ENCODE results near the gene RNU7-1.

The RNU7-1 gene

GRCh38 chr12:6941267-6941666 is 2.3 kb upstream of the RNU7-1 start:
- Histone ChIP-seq H2AFZ (ENCODE audit: low read depth) (no peak overlapping the region), H3K4me3 (IDR thresholded peaks at IDR 0.05; ENCODE audit: insufficient read depth, low read depth, low read length) (no peak overlapping the region), H3K36me3 (ENCODE audit: insufficient read depth) (no peaks in the 10 kb centered on the region), H3K4me2 (no peak overlapping the region), H4K20me1 (ENCODE audit: insufficient read depth) (no peaks in the 10 kb centered on the region), H3K27me3 (ENCODE audit: insufficient read depth, low read depth) (no peaks in the 10 kb centered on the region), H3K27ac (no peak overlapping the region), H3K9ac (no peak overlapping the region), H3K4me1 (ENCODE audit: low read depth, poor library complexity, severe bottlenecking) (peaks cover 23% of the 10 kb centered on the region), H3K79me2 (ENCODE audit: insufficient read depth, low read depth) (no peaks in the 10 kb centered on the region)
- no peak for TF ChIP-seq CTCF (conservative IDR thresholded peaks at IDR 0.05; ENCODE audit: low read depth, low read length)

GRCh38 chr12:6941782-6942181 is 1.8 kb upstream of the RNU7-1 start:
- H3K36me3 ChIP-seq (ENCODE audit: insufficient read depth) = no peaks in the 10 kb centered on the region
- no peak overlapping the region for H3K27ac ChIP-seq
- H2AFZ ChIP-seq (ENCODE audit: low read depth) = no peak overlapping the region
- H3K4me1 ChIP-seq (ENCODE audit: low read depth, poor library complexity, severe bottlenecking) = peaks cover 23% of the 10 kb centered on the region
- no peak overlapping the region for H3K4me2 ChIP-seq
- H3K9ac ChIP-seq = no peak overlapping the region
- TF ChIP-seq CTCF (conservative IDR thresholded peaks at IDR 0.05; ENCODE audit: low read depth, low read length) = no peak
- no peak overlapping the region for H3K4me3 ChIP-seq (IDR thresholded peaks at IDR 0.05; ENCODE audit: insufficient read depth, low read depth, low read length)
- no peaks in the 10 kb centered on the region for H3K79me2 ChIP-seq (ENCODE audit: insufficient read depth, low read depth)
- H3K27me3 ChIP-seq (ENCODE audit: insufficient read depth, low read depth) = no peaks in the 10 kb centered on the region
- H4K20me1 ChIP-seq (ENCODE audit: insufficient read depth) = no peaks in the 10 kb centered on the region

GRCh38 chr12:6942331-6942665 is 1.3 kb upstream of the RNU7-1 start:
- no peak overlapping the region for H2AFZ ChIP-seq (ENCODE audit: low read depth)
- H3K79me2 ChIP-seq (ENCODE audit: insufficient read depth, low read depth) = no peaks in the 10 kb centered on the region
- no peaks in the 10 kb centered on the region for H3K27me3 ChIP-seq (ENCODE audit: insufficient read depth, low read depth)
- no peak overlapping the region for H3K4me2 ChIP-seq
- no peak for TF ChIP-seq CTCF (conservative IDR thresholded peaks at IDR 0.05; ENCODE audit: low read depth, low read length)
- H3K4me1 ChIP-seq (ENCODE audit: low read depth, poor library complexity, severe bottlenecking) = peaks cover 23% of the 10 kb centered on the region
- H3K27ac ChIP-seq = no peak overlapping the region; the same call in 1 of the 2 replicates
- H3K36me3 ChIP-seq (ENCODE audit: insufficient read depth) = no peaks in the 10 kb centered on the region
- no peak overlapping the region for H3K9ac ChIP-seq
- H3K4me3 ChIP-seq (IDR thresholded peaks at IDR 0.05; ENCODE audit: insufficient read depth, low read depth, low read length) = no peak overlapping the region
- no peaks in the 10 kb centered on the region for H4K20me1 ChIP-seq (ENCODE audit: insufficient read depth)

GRCh38 chr12:6943389-6943721 is 261 bp upstream of the RNU7-1 start:
- Histone ChIP-seq H3K79me2 (ENCODE audit: insufficient read depth, low read depth) (no peaks in the 10 kb centered on the region), H3K27ac (peak overlapping the region; percentile 98), H3K27me3 (ENCODE audit: insufficient read depth, low read depth) (no peaks in the 10 kb centered on the region), H3K4me1 (ENCODE audit: low read depth, poor library complexity, severe bottlenecking) (peaks cover 19% of the 10 kb centered on the region), H3K4me2 (peak overlapping the region; percentile 73), H3K4me3 (IDR thresholded peaks at IDR 0.05; ENCODE audit: insufficient read depth, low read depth, low read length) (no peak overlapping the region), H3K9ac (peak overlapping the region; percentile 86), H4K20me1 (ENCODE audit: insufficient read depth) (no peaks in the 10 kb centered on the region), H3K36me3 (ENCODE audit: insufficient read depth) (no peaks in the 10 kb centered on the region), H2AFZ (ENCODE audit: low read depth) (peak overlapping the region; percentile 28; the same call in 1 of the 2 replicates)
- no peak for TF ChIP-seq CTCF (conservative IDR thresholded peaks at IDR 0.05; ENCODE audit: low read depth, low read length)

Data from KMS-11 (cell line).